Neural crest cell (in vitro differentiated cells): ENCODE measurements around the gene AK8. TPM values are rescaled to one million over a fixed set of nuclear protein-coding genes. Genes with fewer than 3 reads are reported as not detected.

ENCODE experiments used
- DNase-seq: peaks from one replicate; pipeline ENCODE4 v3.0.0; 2021; ENCODE audit warnings: low read depth, mixed read lengths, low spot score
- H3K27ac Mint-ChIP-seq: one replicate; pipeline ENCODE4 v1.8.0; 2021; ENCODE audit warnings: mild to moderate bottlenecking, mixed read lengths; ENCODE audit not compliant: unreplicated experiment
- H3K27me3 Mint-ChIP-seq: 2 replicates; pipeline ENCODE4 v1.8.0; 2021; ENCODE audit warnings: low read depth, mild to moderate bottlenecking, mixed read lengths
- H3K36me3 Mint-ChIP-seq: 2 replicates; pipeline ENCODE4 v1.8.0; 2021; ENCODE audit warnings: low read depth, mild to moderate bottlenecking, mixed read lengths
- H3K4me1 Mint-ChIP-seq: 2 replicates; pipeline ENCODE4 v1.8.0; 2021; ENCODE audit warnings: mixed read lengths
- H3K4me3 Mint-ChIP-seq: one replicate; pipeline ENCODE4 v1.8.0; 2021; ENCODE audit warnings: mild to moderate bottlenecking, mixed read lengths
- H3K9me3 Mint-ChIP-seq: 2 replicates; pipeline ENCODE4 v1.8.0; 2021; ENCODE audit warnings: mixed read lengths
- total RNA-seq: library from RNA; stranded (reverse); gene quantifications from 2 replicates; pipeline ENCODE4 v1.2.1, GENCODE V29; 2021
- TF ChIP-seq, protein P1 (sequence below): fragments of 200-600 bp; sonication (generic); conservative IDR thresholded peaks from 2 replicates; pipeline ENCODE4 v1.5.0; 2021; ENCODE audit warnings: antibody characterized with exemption, mild to moderate bottlenecking

AK8 gene
- total RNA-seq, 1 donor from 2014 or later: 0.96 TPM

DNA sequence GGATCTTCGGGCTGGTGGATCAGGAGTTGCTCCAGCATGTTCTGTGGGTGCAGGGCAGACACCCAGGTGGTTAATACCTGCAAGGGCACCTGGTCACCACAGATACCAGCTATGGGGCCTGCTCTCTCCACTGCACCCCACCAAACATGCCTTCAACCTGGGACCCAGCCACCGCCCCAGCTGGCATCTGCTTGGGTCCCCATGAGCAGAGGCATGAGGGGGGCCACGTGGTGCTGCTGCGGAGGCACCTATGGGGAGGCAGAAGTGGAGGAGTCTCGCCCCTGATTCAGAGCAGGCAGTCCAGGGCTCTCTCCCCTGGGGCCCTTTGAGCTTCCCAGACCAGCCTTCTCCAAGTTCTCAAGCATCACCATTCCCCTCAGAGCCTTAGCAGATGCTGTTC lies 2.9 kb downstream of the AK8 start:
- DNase-seq: no peak

DNA sequence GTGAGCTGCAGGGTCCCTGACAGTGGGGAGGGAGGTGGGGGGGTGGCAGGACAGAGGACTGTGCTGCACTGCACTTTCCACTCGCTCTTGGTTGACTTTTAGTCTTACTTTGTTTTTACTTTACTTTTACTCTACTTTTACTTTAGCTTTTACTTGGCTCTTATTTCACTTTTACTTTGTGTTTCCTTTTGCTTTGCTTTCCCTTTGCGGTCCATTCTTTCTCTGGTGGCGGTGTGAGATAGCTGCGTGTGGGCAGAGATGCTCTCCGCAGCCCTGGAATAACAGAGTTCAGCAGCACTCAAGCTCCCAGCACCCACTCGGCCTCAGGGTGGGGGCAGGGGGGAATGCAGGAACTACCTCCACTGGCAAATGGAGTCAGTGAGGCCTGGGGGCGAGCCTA lies 4.7 kb downstream of the AK8 start:
- no peak overlapping the region for H3K4me3 Mint-ChIP-seq
- H3K9me3 Mint-ChIP-seq: no peaks in the 10 kb centered on the region
- H3K27me3 Mint-ChIP-seq: peaks cover 9% of the 10 kb centered on the region
- no peak overlapping the region for H3K27ac Mint-ChIP-seq
- TF ChIP-seq, protein P1, sequence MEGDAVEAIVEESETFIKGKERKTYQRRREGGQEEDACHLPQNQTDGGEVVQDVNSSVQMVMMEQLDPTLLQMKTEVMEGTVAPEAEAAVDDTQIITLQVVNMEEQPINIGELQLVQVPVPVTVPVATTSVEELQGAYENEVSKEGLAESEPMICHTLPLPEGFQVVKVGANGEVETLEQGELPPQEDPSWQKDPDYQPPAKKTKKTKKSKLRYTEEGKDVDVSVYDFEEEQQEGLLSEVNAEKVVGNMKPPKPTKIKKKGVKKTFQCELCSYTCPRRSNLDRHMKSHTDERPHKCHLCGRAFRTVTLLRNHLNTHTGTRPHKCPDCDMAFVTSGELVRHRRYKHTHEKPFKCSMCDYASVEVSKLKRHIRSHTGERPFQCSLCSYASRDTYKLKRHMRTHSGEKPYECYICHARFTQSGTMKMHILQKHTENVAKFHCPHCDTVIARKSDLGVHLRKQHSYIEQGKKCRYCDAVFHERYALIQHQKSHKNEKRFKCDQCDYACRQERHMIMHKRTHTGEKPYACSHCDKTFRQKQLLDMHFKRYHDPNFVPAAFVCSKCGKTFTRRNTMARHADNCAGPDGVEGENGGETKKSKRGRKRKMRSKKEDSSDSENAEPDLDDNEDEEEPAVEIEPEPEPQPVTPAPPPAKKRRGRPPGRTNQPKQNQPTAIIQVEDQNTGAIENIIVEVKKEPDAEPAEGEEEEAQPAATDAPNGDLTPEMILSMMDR: no peak
- H3K36me3 Mint-ChIP-seq: no peaks in the 10 kb centered on the region
- no peak for DNase-seq
- no peaks in the 10 kb centered on the region for H3K4me1 Mint-ChIP-seq

More for the DNA sequence above, 2.9 kb downstream of the AK8 start:
- Mint-ChIP-seq H3K36me3 (no peaks in the 10 kb centered on the region), H3K27me3 (peaks cover 9% of the 10 kb centered on the region), H3K4me3 (peak overlapping the region; percentile 80), H3K4me1 (peaks cover 5% of the 10 kb centered on the region), H3K27ac (no peak overlapping the region), H3K9me3 (no peaks in the 10 kb centered on the region)
- TF ChIP-seq, protein P1: no peak

DNA sequence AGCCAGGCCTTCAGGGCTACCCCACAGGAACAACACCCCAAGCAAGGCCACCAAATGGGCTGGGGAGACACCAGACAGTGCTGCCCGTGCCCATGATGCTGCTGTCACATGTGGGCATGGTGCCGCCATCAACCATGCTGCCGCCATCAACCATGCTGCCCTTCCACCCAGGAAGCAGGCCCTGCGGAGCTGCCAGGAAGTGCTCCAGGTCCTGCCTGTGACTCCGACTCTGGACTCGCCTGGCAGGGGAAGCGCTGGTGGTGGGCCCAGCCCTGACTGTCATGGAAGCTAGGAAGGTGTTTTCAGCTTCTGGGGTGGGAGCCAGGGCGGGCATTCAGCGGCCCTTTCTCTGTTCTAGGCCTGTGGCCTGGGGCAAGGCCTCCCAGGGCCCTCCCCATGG lies 8.8 kb downstream of the AK8 start:
- no peaks in the 10 kb centered on the region for H3K9me3 Mint-ChIP-seq
- no peak for DNase-seq
- H3K27ac Mint-ChIP-seq: no peak overlapping the region
- TF ChIP-seq, protein P1: no peak
- no peaks in the 10 kb centered on the region for H3K36me3 Mint-ChIP-seq
- H3K4me3 Mint-ChIP-seq: peak overlapping the region; percentile 34
- peaks cover 4% of the 10 kb centered on the region for H3K27me3 Mint-ChIP-seq
- no peaks in the 10 kb centered on the region for H3K4me1 Mint-ChIP-seq

DNA sequence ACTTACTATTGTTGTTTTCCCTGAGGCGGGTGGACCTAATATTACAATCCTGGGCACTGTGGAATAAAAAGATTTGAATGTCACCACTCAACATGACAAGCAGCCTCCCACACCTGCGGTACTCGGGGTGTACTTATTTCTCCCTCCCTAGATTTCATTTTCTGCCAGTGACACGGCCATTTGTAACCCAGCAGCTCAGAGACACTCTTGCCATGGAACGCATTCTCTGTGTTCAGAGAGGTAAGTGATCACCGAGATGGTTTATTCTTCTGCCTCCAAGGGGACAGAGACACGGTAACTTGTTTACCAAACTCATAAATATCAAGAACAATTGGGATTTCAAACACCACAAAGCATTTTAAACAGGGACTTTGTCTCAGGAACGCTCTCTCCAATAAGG lies 11.2 kb downstream of the AK8 start:
- H3K27ac Mint-ChIP-seq: peak overlapping the region; percentile 7
- H3K36me3 Mint-ChIP-seq: no peaks in the 10 kb centered on the region
- peaks cover 4% of the 10 kb centered on the region for H3K4me1 Mint-ChIP-seq
- TF ChIP-seq, protein P1: no peak
- peaks cover 4% of the 10 kb centered on the region for H3K27me3 Mint-ChIP-seq
- H3K4me3 Mint-ChIP-seq: no peak overlapping the region
- no peak for DNase-seq
- no peaks in the 10 kb centered on the region for H3K9me3 Mint-ChIP-seq

DNA sequence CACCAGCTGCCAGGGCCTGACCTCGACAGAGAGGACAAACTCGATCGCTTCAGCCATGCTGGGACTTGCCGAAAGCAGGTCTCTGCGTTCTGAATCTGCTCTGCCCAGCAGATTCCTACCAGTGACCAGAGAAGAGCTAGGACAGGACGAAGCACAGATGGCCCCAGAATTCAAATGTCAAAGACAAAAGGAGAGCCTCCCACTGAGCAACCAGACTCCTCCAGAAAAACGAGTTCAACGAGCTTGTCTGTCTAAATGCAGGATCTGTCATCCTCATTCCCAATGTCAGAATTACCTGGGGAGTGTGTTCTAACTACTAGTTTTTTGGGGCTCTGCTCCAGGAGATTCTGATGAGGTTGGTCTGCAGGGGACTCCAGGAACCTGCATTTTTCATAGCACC lies 13.4 kb downstream of the AK8 start:
- Mint-ChIP-seq H3K4me3 (no peak overlapping the region), H3K27me3 (no peaks in the 10 kb centered on the region), H3K4me1 (peaks cover 4% of the 10 kb centered on the region), H3K27ac (no peak overlapping the region), H3K9me3 (no peaks in the 10 kb centered on the region), H3K36me3 (no peaks in the 10 kb centered on the region)
- TF ChIP-seq, protein P1: no peak
- DNase-seq: no peak

DNA sequence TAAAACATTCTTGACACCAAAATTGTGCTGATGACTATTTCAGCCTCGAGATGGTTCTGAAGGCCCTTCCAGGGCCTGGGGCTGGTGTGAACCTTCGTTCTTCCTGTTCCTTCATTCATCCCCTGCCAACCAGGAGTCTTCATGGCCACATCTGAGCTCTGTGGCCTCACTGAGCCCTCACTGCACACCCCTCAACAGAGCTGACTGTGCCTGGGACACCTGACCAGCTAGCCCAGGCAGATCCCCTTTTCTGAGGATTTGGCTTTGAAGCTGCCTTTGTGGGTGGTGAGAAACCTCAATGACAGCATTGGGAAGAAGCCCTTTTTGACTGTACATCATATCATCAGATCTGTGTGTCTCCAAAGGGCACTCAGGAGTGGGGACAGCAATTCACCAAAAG lies 13.8 kb downstream of the AK8 start:
- TF ChIP-seq, protein P1: no peak
- H3K4me1 Mint-ChIP-seq: peaks cover 4% of the 10 kb centered on the region
- H3K27me3 Mint-ChIP-seq: no peaks in the 10 kb centered on the region
- no peak overlapping the region for H3K4me3 Mint-ChIP-seq
- no peak overlapping the region for H3K27ac Mint-ChIP-seq
- H3K9me3 Mint-ChIP-seq: no peaks in the 10 kb centered on the region
- H3K36me3 Mint-ChIP-seq: no peaks in the 10 kb centered on the region
- DNase-seq: no peak
